HG03196 (cell line): ENCODE results near the gene STUB1.
A peak's percentile ranks its signal among the peaks of the same experiment; 100 is the strongest.
"Not testable (repeated sequence)": the region's sequence is repeated elsewhere in the genome, so short reads cannot be mapped to it uniquely, and the experiment has no call there.

ENCODE experiments used
- ATAC-seq: cut with Tn5 transposase; IDR thresholded peaks from one replicate; pipeline ENCODE4 v1.9.1; 2021; ENCODE audit not compliant: unreplicated experiment

The STUB1 gene

GRCh38 chr16:710500-711075 is 30.4 kb downstream of the STUB1 start:
- no peak for ATAC-seq

- ATAC-seq, result no peak
These were observed 30.9 kb downstream of the STUB1 start for GRCh38 chr16:711084-711483.

GRCh38 chr16:711548-712320 is 31.5 kb downstream of the STUB1 start:
- ATAC-seq, result no peak

- ATAC-seq, result not testable (repeated sequence)
These were observed 32.6 kb downstream of the STUB1 start for GRCh38 chr16:712740-713250.

GRCh38 chr16:714079-714478 is 33.9 kb downstream of the STUB1 start:
- ATAC-seq, result no peak

- ATAC-seq, result peak; percentile 54
These were observed 34.6 kb downstream of the STUB1 start, which contains the start of gene METRN for GRCh38 chr16:714558-715476. Gene METRN, plus strand, starts transcription at chr16:715118. Its CDS starts 172 bp downstream, at chr16:715290.

GRCh38 chr16:715477-716199 is 35.4 kb downstream of the STUB1 start:
- ATAC-seq, result no peak

- no peak for ATAC-seq
These were observed 36.0 kb downstream of the STUB1 start for GRCh38 chr16:716200-716568.

GRCh38 chr16:716768-717325 is 36.6 kb downstream of the STUB1 start:
- ATAC-seq, result no peak

GRCh38 chr16:717450-718245 is 37.4 kb downstream of the STUB1 start:
- no peak for ATAC-seq

GRCh38 chr16:718389-718788 is 38.2 kb downstream of the STUB1 start:
- ATAC-seq, result no peak

- no peak for ATAC-seq
These were observed 38.7 kb downstream of the STUB1 start for GRCh38 chr16:718922-719321.

- no peak for ATAC-seq
These were observed 39.7 kb downstream of the STUB1 start for GRCh38 chr16:719815-720446.

- ATAC-seq, result peak; percentile 8
These were observed 40.3 kb downstream of the STUB1 start for GRCh38 chr16:720447-720989.

- ATAC-seq, result peak; percentile 59
These were observed 41.0 kb downstream of the STUB1 start, which contains the start of gene ANTKMT for GRCh38 chr16:720990-721764. Gene ANTKMT, plus strand, starts transcription at chr16:721146. Its CDS starts 129 bp downstream, at chr16:721275.

GRCh38 chr16:721765-722540 is 41.7 kb downstream of the STUB1 start:
- no peak for ATAC-seq
